DOHH2 (cell line): Measurements from ENCODE around the gene RAC3.

ENCODE experiments used
- EZH2phosphoT487 ChIP-seq: fragments of 200-600 bp; sonication (generic); IDR thresholded peaks from 2 replicates; pipeline ENCODE4 v1.6.1; 2017; ENCODE audit warnings: borderline replicate concordance, mild to moderate bottlenecking, antibody characterized with exemption, low read length, moderate library complexity, mixed read lengths
- TF ChIP-seq, protein P1 (sequence below): fragments of 200-600 bp; sonication (generic); IDR thresholded peaks from one replicate; pipeline ENCODE4 v1.5.1; 2014; ENCODE audit warnings: antibody characterized with exemption, mild to moderate bottlenecking, low read depth, low read length; ENCODE audit not compliant: poor library complexity, severe bottlenecking

GRCh38 chr17:82058230-82058854 is 26.9 kb downstream of the RAC3 start:
- TF ChIP-seq, protein P1, sequence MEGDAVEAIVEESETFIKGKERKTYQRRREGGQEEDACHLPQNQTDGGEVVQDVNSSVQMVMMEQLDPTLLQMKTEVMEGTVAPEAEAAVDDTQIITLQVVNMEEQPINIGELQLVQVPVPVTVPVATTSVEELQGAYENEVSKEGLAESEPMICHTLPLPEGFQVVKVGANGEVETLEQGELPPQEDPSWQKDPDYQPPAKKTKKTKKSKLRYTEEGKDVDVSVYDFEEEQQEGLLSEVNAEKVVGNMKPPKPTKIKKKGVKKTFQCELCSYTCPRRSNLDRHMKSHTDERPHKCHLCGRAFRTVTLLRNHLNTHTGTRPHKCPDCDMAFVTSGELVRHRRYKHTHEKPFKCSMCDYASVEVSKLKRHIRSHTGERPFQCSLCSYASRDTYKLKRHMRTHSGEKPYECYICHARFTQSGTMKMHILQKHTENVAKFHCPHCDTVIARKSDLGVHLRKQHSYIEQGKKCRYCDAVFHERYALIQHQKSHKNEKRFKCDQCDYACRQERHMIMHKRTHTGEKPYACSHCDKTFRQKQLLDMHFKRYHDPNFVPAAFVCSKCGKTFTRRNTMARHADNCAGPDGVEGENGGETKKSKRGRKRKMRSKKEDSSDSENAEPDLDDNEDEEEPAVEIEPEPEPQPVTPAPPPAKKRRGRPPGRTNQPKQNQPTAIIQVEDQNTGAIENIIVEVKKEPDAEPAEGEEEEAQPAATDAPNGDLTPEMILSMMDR = no peak
- TF ChIP-seq EZH2phosphoT487 = no peak
